Measurements from ENCODE around the gene DDX5. TPM values are rescaled to one million over a fixed set of nuclear protein-coding genes. Genes with fewer than 3 reads are reported as not detected.

DDX5 gene
- total and polyA plus RNA-seq, 4 donors: 426 to 730 (median 528) TPM

GRCh38 chr17:64455993-64456885 lies 49.9 kb downstream of the DDX5 start:
- H3K27ac ChIP-seq (ENCODE audit: low read depth in 1 of 2, low read length in 1 of 2): peak overlapping the region in 1 of 2 donors; percentile 12
- WGBS, 2 donors: 59 to 64% methylated on average over 8 of the region's 8 CpGs
- no peak for ATAC-seq (ENCODE audit: insufficient read depth, low FRiP score)

GRCh38 chr17:64449545-64449944 lies 56.5 kb downstream of the DDX5 start:
- H3K27me3 ChIP-seq (ENCODE audit: control insufficient read depth in 3 of 3, insufficient read depth in 3 of 3, low read length in 2 of 3): no peaks in the 10 kb centered on the region
- H3K4me3 ChIP-seq: no peak overlapping the region
- no peaks in the 10 kb centered on the region for H3K36me3 ChIP-seq (ENCODE audit: control insufficient read depth in 4 of 4, insufficient read depth in 4 of 4, low read length in 4 of 4)
- no peak overlapping the region for H3K9ac ChIP-seq (ENCODE audit: insufficient read depth in 1 of 2, low read length in 2 of 2)
- TF ChIP-seq CTCF (IDR thresholded peaks at IDR 0.05; ENCODE audit: control extremely low read depth, extremely low read depth): no peak
- no peak for ATAC-seq (ENCODE audit: insufficient read depth, low FRiP score)
- H3K9me3 ChIP-seq (ENCODE audit: control insufficient read depth in 4 of 4, insufficient read depth in 3 of 4, low read length in 3 of 4): no peaks in the 10 kb centered on the region
- DNase-seq: no peak
- 47 to 57% methylated on average over 3 of the region's 3 CpGs for WGBS, 2 donors
- peaks cover 0 to 3% (median 0%) of the 10 kb centered on the region in 5 donors for H3K4me1 ChIP-seq (ENCODE audit: control insufficient read depth in 5 of 5, insufficient read depth in 5 of 5, low read length in 5 of 5)
- H3K27ac ChIP-seq (ENCODE audit: low read depth in 1 of 2, low read length in 1 of 2): peak overlapping the region in 1 of 2 donors; percentile 86

More at GRCh38 chr17:64455993-64456885, 49.9 kb downstream of the DDX5 start:
- Histone ChIP-seq H3K9me3 (ENCODE audit: control insufficient read depth in 4 of 4, insufficient read depth in 3 of 4, low read length in 3 of 4) (no peaks in the 10 kb centered on the region), H3K4me1 (ENCODE audit: control insufficient read depth in 5 of 5, insufficient read depth in 5 of 5, low read length in 5 of 5) (no peaks in the 10 kb centered on the region), H3K27me3 (ENCODE audit: control insufficient read depth in 3 of 3, insufficient read depth in 3 of 3, low read length in 2 of 3) (no peaks in the 10 kb centered on the region), H3K36me3 (ENCODE audit: control insufficient read depth in 4 of 4, insufficient read depth in 4 of 4, low read length in 4 of 4) (no peaks in the 10 kb centered on the region), H3K4me3 (no peak overlapping the region), H3K9ac (ENCODE audit: insufficient read depth in 1 of 2, low read length in 2 of 2) (no peak overlapping the region)
- DNase-seq: peak in 1 of 3 donors; percentile 21
- TF ChIP-seq CTCF (IDR thresholded peaks at IDR 0.05; ENCODE audit: control extremely low read depth, extremely low read depth): no peak

DNA sequence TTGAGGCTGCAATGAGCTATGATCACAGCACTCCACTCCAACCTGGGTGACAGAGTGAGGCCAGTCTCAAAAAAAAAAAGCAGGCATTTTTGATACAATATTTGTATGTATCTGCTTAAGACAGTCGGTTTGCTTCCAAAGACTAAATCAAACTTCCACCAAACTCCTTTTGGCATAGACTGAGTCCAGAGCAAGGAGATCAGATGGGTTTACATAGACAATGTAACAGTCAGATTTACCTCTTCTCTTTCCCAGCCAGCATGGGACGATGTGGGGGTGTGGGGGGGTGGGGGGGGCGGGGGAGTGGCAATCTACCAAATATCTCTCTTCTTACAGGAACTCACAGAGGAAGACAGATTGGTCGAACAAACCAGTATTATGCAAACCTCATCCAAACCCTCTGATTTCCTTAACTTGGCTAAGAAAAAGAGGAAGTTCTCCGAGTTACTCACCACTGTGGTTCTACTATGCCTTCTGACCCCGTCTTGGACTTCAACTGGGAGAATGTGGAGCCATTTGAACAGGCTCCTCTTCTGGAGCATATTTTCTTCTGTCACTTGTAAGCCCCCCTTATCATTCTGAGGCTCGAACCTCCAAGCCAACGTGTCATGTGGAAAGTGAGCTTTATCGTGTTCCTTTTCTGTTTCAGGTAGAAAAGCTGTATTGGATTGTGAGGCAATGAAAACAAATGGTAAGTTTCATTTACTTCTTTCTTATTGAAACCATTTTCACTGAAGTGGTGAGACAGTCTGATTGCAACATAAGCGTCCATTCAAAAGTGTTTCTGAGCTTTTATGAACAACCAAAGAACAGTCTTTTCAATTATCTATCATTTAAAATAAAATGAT lies 57.2 kb downstream of the DDX5 start, which contains the start of gene MILR1:
Gene MILR1 (plus strand): TSS at position 451 of the 848 bp plus-strand sequence. CDS start 54 bp downstream, at position 505.
- peaks cover 0 to 3% (median 0%) of the 10 kb centered on the region in 5 donors for H3K4me1 ChIP-seq (ENCODE audit: control insufficient read depth in 5 of 5, insufficient read depth in 5 of 5, low read length in 5 of 5)
- H3K9ac ChIP-seq (ENCODE audit: insufficient read depth in 1 of 2, low read length in 2 of 2): no peak within 1 kb of the TSS
- no peak for TF ChIP-seq CTCF (IDR thresholded peaks at IDR 0.05; ENCODE audit: control extremely low read depth, extremely low read depth)
- H3K27me3 ChIP-seq (ENCODE audit: control insufficient read depth in 3 of 3, insufficient read depth in 3 of 3, low read length in 2 of 3): no peaks in the 10 kb centered on the region
- peak; percentile 94 for ATAC-seq (ENCODE audit: insufficient read depth, low FRiP score)
- no peaks in the 10 kb centered on the region for H3K9me3 ChIP-seq (ENCODE audit: control insufficient read depth in 4 of 4, insufficient read depth in 3 of 4, low read length in 3 of 4)
- 19 to 33% methylated on average over 10 of the region's 10 CpGs for WGBS, 2 donors
- H3K27ac ChIP-seq (ENCODE audit: low read depth in 1 of 2, low read length in 1 of 2): peak within 1 kb of the TSS in 1 of 2 donors; percentile 86
- DNase-seq: peak; percentile 17 to 41 (median 27)
- no peak within 1 kb of the TSS for H3K4me3 ChIP-seq
- no peaks in the 10 kb centered on the region for H3K36me3 ChIP-seq (ENCODE audit: control insufficient read depth in 4 of 4, insufficient read depth in 4 of 4, low read length in 4 of 4)

Small RNAs within 50 kb of the gene (small RNA-seq; reads per million reads assigned to genes)
- not detected for gene ATP5MFP4 (ENCODE audit: low replicate concordance)

Other genes starting within 250 kb of the DDX5 start
- gene TEX2, start 243.0 kb downstream of the DDX5 start, total RNA-seq: 10 to 100 TPM; 38.9 to 42.8 TPM
- gene TEX2, start 243.0 kb downstream of the DDX5 start, polyA plus RNA-seq: 10 to 100 TPM; 10.0 to 18.6 TPM
- gene PECAM1, start 115.4 kb downstream of the DDX5 start, total RNA-seq: 100 to 1,000 TPM; 222 to 502 TPM
- 100 to 1,000 TPM in 1 of 2 donors, 10 to 100 TPM in 1; 82.5 to 141 TPM for gene PECAM1, start 115.4 kb downstream of the DDX5 start, polyA plus RNA-seq
- 10 to 100 TPM in 1 of 2 donors, 1 to 10 TPM in 1; 6.9 to 23.4 TPM for gene MILR1, start 57.2 kb downstream of the DDX5 start, total RNA-seq
- gene MILR1, start 57.2 kb downstream of the DDX5 start, polyA plus RNA-seq: 10 to 100 TPM; 10.0 to 36.3 TPM
- gene POLG2, start 9.2 kb downstream of the DDX5 start, total RNA-seq: 10 to 100 TPM; 14.8 to 17.8 TPM
- 1 to 10 TPM; 5.4 to 8.0 TPM for gene POLG2, start 9.2 kb downstream of the DDX5 start, polyA plus RNA-seq
- 100 to 1,000 TPM in 1 of 2 donors, 10 to 100 TPM in 1; 33.9 to 115 TPM for gene CEP95, start 688 bp upstream of the DDX5 start, total RNA-seq
- gene CEP95, start 688 bp upstream of the DDX5 start, polyA plus RNA-seq: 10 to 100 TPM; 12.8 to 31.5 TPM
- 10 to 100 TPM; 32.7 to 85.6 TPM for gene SMURF2, start 156.0 kb upstream of the DDX5 start, total RNA-seq
- 10 to 100 TPM in 1 of 2 donors, 1 to 10 TPM in 1; 9.9 to 12.3 TPM for gene SMURF2, start 156.0 kb upstream of the DDX5 start, polyA plus RNA-seq

All from lung (tissue), 13 donors.